ENCODE measurements around the gene ISCA2. TPM values are rescaled to one million over a fixed set of nuclear protein-coding genes. Genes with fewer than 3 reads are reported as not detected.

The ISCA2 gene
- polyA plus RNA-seq, 1 donor (not counting 4 experiments of a cell fraction or from before 2014, with no cell fraction given), result 33.0 TPM

- Histone ChIP-seq H3K4me3 (ENCODE audit: control insufficient read depth in 2 of 3, extremely low read depth in 1 of 3, insufficient read depth in 2 of 3, low read depth in 1 of 3, low read length in 3 of 3) (no peak overlapping the region), H3K27ac (ENCODE audit: control insufficient read depth, insufficient read depth, low read length) (no peak overlapping the region), H3K9me1 (ENCODE audit: control insufficient read depth, extremely low read depth, insufficient read depth, low read length) (no peaks in the 10 kb centered on the region), H3K79me2 (ENCODE audit: control insufficient read depth, insufficient read depth, low read length) (no peaks in the 10 kb centered on the region), H3K9me3 (ENCODE audit: control insufficient read depth, low read depth, low read length) (no peaks in the 10 kb centered on the region), H3K4me2 (ENCODE audit: control insufficient read depth, extremely low read depth, insufficient read depth, low read depth, low read length) (no peak overlapping the region), H3K9ac (ENCODE audit: control insufficient read depth, extremely low read depth, insufficient read depth, low read length) (no peak overlapping the region), H3K4me1 (ENCODE audit: control insufficient read depth, extremely low read depth, insufficient read depth, low read length) (peaks cover 9% of the 10 kb centered on the region), H3K36me3 (ENCODE audit: control insufficient read depth in 2 of 2, extremely low read depth in 1 of 2, insufficient read depth in 2 of 2, low read length in 2 of 2) (peaks cover 17 to 28% of the 10 kb centered on the region in 2 experiments), H4K20me1 (ENCODE audit: control insufficient read depth, extremely low read depth, insufficient read depth, low read length) (no peaks in the 10 kb centered on the region), H2AFZ (ENCODE audit: control insufficient read depth, low read length) (no peak overlapping the region), H3K27me3 (ENCODE audit: control insufficient read depth, extremely low read depth, insufficient read depth, low read length) (no peaks in the 10 kb centered on the region)
- DNase-seq (ENCODE audit: low read depth, low spot score), result no peak
- no peak for TF ChIP-seq CTCF (optimal IDR thresholded peaks at IDR 0.05 in 1 of 3, IDR thresholded peaks at IDR 0.05 in 1 of 3, conservative IDR thresholded peaks at IDR 0.05 in 1 of 3; ENCODE audit: extremely low read depth in 1 of 3, insufficient read depth in 2 of 3, low read length in 3 of 3)
- no peak for TF ChIP-seq EZH2 (IDR thresholded peaks at IDR 0.05; ENCODE audit: low read length)
- dilution Hi-C loops (cut with MboI; ENCODE audit: extremely low pct_ligation_motif_present, low sequenced_read_pairs), result no loop called here
- FAIRE-seq, result no peak
Observed at GRCh38 chr14:74528886-74529285, 35.3 kb downstream of the ISCA2 start.

GRCh38 chr14:74531006-74531405 is 37.4 kb downstream of the ISCA2 start:
- H3K79me2 ChIP-seq (ENCODE audit: control insufficient read depth, insufficient read depth, low read length), result no peaks in the 10 kb centered on the region
- no peaks in the 10 kb centered on the region for H3K27me3 ChIP-seq (ENCODE audit: control insufficient read depth, extremely low read depth, insufficient read depth, low read length)
- peaks cover 19 to 33% of the 10 kb centered on the region in 2 experiments for H3K36me3 ChIP-seq (ENCODE audit: control insufficient read depth in 2 of 2, extremely low read depth in 1 of 2, insufficient read depth in 2 of 2, low read length in 2 of 2)
- no peaks in the 10 kb centered on the region for H3K9me1 ChIP-seq (ENCODE audit: control insufficient read depth, extremely low read depth, insufficient read depth, low read length)
- no peaks in the 10 kb centered on the region for H4K20me1 ChIP-seq (ENCODE audit: control insufficient read depth, extremely low read depth, insufficient read depth, low read length)
- no peak overlapping the region for H3K9ac ChIP-seq (ENCODE audit: control insufficient read depth, extremely low read depth, insufficient read depth, low read length)
- no peak for DNase-seq (ENCODE audit: low read depth, low spot score)
- no peak overlapping the region for H2AFZ ChIP-seq (ENCODE audit: control insufficient read depth, low read length)
- TF ChIP-seq EZH2 (IDR thresholded peaks at IDR 0.05; ENCODE audit: low read length) (no peak), CTCF (optimal IDR thresholded peaks at IDR 0.05 in 1 of 3, IDR thresholded peaks at IDR 0.05 in 1 of 3, conservative IDR thresholded peaks at IDR 0.05 in 1 of 3; ENCODE audit: extremely low read depth in 1 of 3, insufficient read depth in 2 of 3, low read length in 3 of 3) (no peak)
- FAIRE-seq, result no peak
- no peak overlapping the region for H3K4me3 ChIP-seq (ENCODE audit: control insufficient read depth in 2 of 3, extremely low read depth in 1 of 3, insufficient read depth in 2 of 3, low read depth in 1 of 3, low read length in 3 of 3)
- H3K9me3 ChIP-seq (ENCODE audit: control insufficient read depth, low read depth, low read length), result no peaks in the 10 kb centered on the region
- no peak overlapping the region for H3K4me2 ChIP-seq (ENCODE audit: control insufficient read depth, extremely low read depth, insufficient read depth, low read depth, low read length)
- peaks cover 9% of the 10 kb centered on the region for H3K4me1 ChIP-seq (ENCODE audit: control insufficient read depth, extremely low read depth, insufficient read depth, low read length)
- dilution Hi-C loops (cut with MboI; ENCODE audit: extremely low pct_ligation_motif_present, low sequenced_read_pairs), result no loop called here
- H3K27ac ChIP-seq (ENCODE audit: control insufficient read depth, insufficient read depth, low read length), result no peak overlapping the region

All from keratinocyte (primary cell).